WTC11 (cell line): ENCODE results near the gene MAP1B. TPM values are rescaled to one million over a fixed set of nuclear protein-coding genes. Genes with fewer than 3 reads are reported as not detected.

Experiments
- ATAC-seq: fragments of 200-7000 bp; cut with Tn5 transposase; 2 replicates; pipeline ENCODE4 v1.10.0; 2021; ENCODE audit warnings: mild to moderate bottlenecking, moderate library complexity
- CTCF ChIA-PET: fragments of 300-600 bp; sonication (Branson Sonifier 250); formaldehyde crosslinking; loops from one replicate; lab custom pipeline; 2021; ENCODE audit warnings: antibody characterized with exemption; lab: Charles Lee
- POLR2A ChIA-PET: fragments of 350-600 bp; sonication (Branson Sonifier 250); formaldehyde crosslinking; loops from one replicate; lab custom pipeline; 2021; ENCODE audit warnings: antibody characterized with exemption; lab: Charles Lee
- DNase-seq: peaks from one replicate; pipeline ENCODE4 v3.0.0; 2021; ENCODE audit warnings: low spot score
- H3K27ac Mint-ChIP-seq: 2 replicates; pipeline ENCODE4 v1.8.0; 2021; ENCODE audit warnings: mixed read lengths
- H3K27me3 Mint-ChIP-seq: 2 replicates; pipeline ENCODE4 v1.8.0; 2021; ENCODE audit warnings: low read depth, mild to moderate bottlenecking, moderate library complexity, mixed read lengths
- H3K36me3 Mint-ChIP-seq: 2 replicates; pipeline ENCODE4 v1.8.0; 2021; ENCODE audit warnings: mixed read lengths
- H3K4me1 Mint-ChIP-seq: 2 replicates; pipeline ENCODE4 v1.8.0; 2022; ENCODE audit warnings: mixed read lengths
- H3K4me3 Mint-ChIP-seq: 2 replicates; pipeline ENCODE4 v1.8.0; 2021; ENCODE audit warnings: mild to moderate bottlenecking, moderate library complexity, mixed read lengths
- H3K9me3 Mint-ChIP-seq: 2 replicates; pipeline ENCODE4 v1.8.0; 2021; ENCODE audit warnings: mixed read lengths
- AFF4 ChIP-seq: sonication (generic); formaldehyde crosslinking; IDR thresholded peaks from 2 replicates; pipeline ENCODE4 v1.8.1; 2023; ENCODE audit warnings: mild to moderate bottlenecking, missing genetic modification reagents, borderline replicate concordance
- CBFB ChIP-seq: sonication (generic); formaldehyde crosslinking; IDR thresholded peaks from 2 replicates; pipeline ENCODE4 v1.8.1; 2022; ENCODE audit warnings: mild to moderate bottlenecking, low read depth, missing genetic modification reagents
- CDX4 ChIP-seq: fragments of 250-450 bp; sonication (Bioruptor Pico); IDR thresholded peaks from 2 replicates; pipeline ENCODE4 v1.9.0; 2021; ENCODE audit warnings: moderate library complexity, mild to moderate bottlenecking, inconsistent platforms, borderline replicate concordance
- CREB1 ChIP-seq: sonication (generic); formaldehyde crosslinking; IDR thresholded peaks from 2 replicates; pipeline ENCODE4 v1.8.0; 2023; ENCODE audit warnings: mild to moderate bottlenecking, missing genetic modification reagents
- GABPB1 ChIP-seq: sonication (generic); formaldehyde crosslinking; IDR thresholded peaks from 2 replicates; pipeline ENCODE4 v1.8.1; 2023; ENCODE audit warnings: mild to moderate bottlenecking, missing genetic modification reagents
- GTF2I ChIP-seq: fragments of 250-450 bp; sonication (Bioruptor Pico); conservative IDR thresholded peaks from 2 replicates; pipeline ENCODE4 v1.4.0; 2021; ENCODE audit warnings: mild to moderate bottlenecking
- HMGXB4 ChIP-seq: sonication (generic); formaldehyde crosslinking; IDR thresholded peaks from 2 replicates; pipeline ENCODE4 v1.8.1; 2023; ENCODE audit warnings: mild to moderate bottlenecking, moderate library complexity, missing genetic modification reagents
- JAZF1 ChIP-seq: fragments of 250-450 bp; sonication (Bioruptor Pico); IDR thresholded peaks from 2 replicates; pipeline ENCODE4 v1.9.0; 2021; ENCODE audit warnings: moderate library complexity, mild to moderate bottlenecking, inconsistent platforms
- SMAD4 ChIP-seq: sonication (generic); formaldehyde crosslinking; IDR thresholded peaks from 2 replicates; pipeline ENCODE4 v1.8.0; 2022; ENCODE audit warnings: mild to moderate bottlenecking, missing genetic modification reagents
- TEAD4 ChIP-seq: sonication (generic); formaldehyde crosslinking; IDR thresholded peaks from 2 replicates; pipeline ENCODE4 v1.8.0; 2022; ENCODE audit warnings: mild to moderate bottlenecking, missing genetic modification reagents
- ZMAT4 ChIP-seq: fragments of 250-450 bp; sonication (Bioruptor Pico); IDR thresholded peaks from 2 replicates; pipeline ENCODE4 v1.9.0; 2021; ENCODE audit warnings: mild to moderate bottlenecking
- ZNF138 ChIP-seq: sonication (generic); formaldehyde crosslinking; conservative IDR thresholded peaks from 2 replicates; pipeline ENCODE4 v1.8.1; 2022; ENCODE audit warnings: mild to moderate bottlenecking, moderate library complexity, missing genetic modification reagents
- ZNF263 ChIP-seq: sonication (generic); formaldehyde crosslinking; IDR thresholded peaks from 2 replicates; pipeline ENCODE4 v1.8.1; 2022; ENCODE audit warnings: low read depth, mild to moderate bottlenecking, moderate library complexity, missing genetic modification reagents
- ZNF396 ChIP-seq: fragments of 250-450 bp; sonication (Bioruptor Pico); IDR thresholded peaks from 2 replicates; pipeline ENCODE4 v1.8.0; 2021; ENCODE audit warnings: mild to moderate bottlenecking, moderate library complexity, borderline replicate concordance
- ZNF532 ChIP-seq: fragments of 250-450 bp; sonication (Bioruptor Pico); IDR thresholded peaks from 2 replicates; pipeline ENCODE4 v1.9.0; 2021; ENCODE audit warnings: mild to moderate bottlenecking, borderline replicate concordance
- ZSCAN18 ChIP-seq: fragments of 250-450 bp; sonication (Bioruptor Pico); IDR thresholded peaks from 2 replicates; pipeline ENCODE4 v2.1.2; 2022; ENCODE audit warnings: mild to moderate bottlenecking, moderate library complexity
- total RNA-seq: library from RNA; stranded (reverse); gene quantifications from 3 replicates; pipeline ENCODE4 v1.2.3, GENCODE V29; 2021

Gene MAP1B
- total RNA-seq, 1 experiment from 2014 or later = 95.0 TPM

- TF ChIP-seq ZNF138 = no peak
- no peak for TF ChIP-seq AFF4 (CRISPR knock-in tag)
- no peak for TF ChIP-seq CDX4
These were observed 5.4 kb upstream of the MAP1B start (continued) for GRCh38 chr5:72101828-72102227.

- H3K36me3 Mint-ChIP-seq = no peaks in the 10 kb centered on the region
- peak overlapping the region; percentile 97 for H3K27ac Mint-ChIP-seq
- POLR2A ChIA-PET = interaction anchor here (0.6 to 1.7 kb wide), 6 partner anchors 28 to 352 kb away, joined by 3 to 7 read pairs (median 4); no protein-coding TSS in a partner anchor
- peak; percentile 17 for ATAC-seq
- H3K4me3 Mint-ChIP-seq = peak overlapping the region; percentile 89
- H3K4me1 Mint-ChIP-seq = peaks cover 33% of the 10 kb centered on the region
- TF ChIP-seq CBFB (CRISPR knock-in tag) (no peak), ZNF396 (CRISPR knock-in tag) (no peak), GTF2I (0 out of 2 replicates have a peak, but pooled peaks have one; percentile 27)
- no peaks in the 10 kb centered on the region for H3K27me3 Mint-ChIP-seq
- H3K9me3 Mint-ChIP-seq = peaks cover 8% of the 10 kb centered on the region
- CTCF ChIA-PET = no interaction called here
- DNase-seq = no peak
These were observed 501 bp upstream of the MAP1B start for GRCh38 chr5:72106817-72107130.

GRCh38 chr5:72107901-72108201 lies 576 bp downstream of the MAP1B start:
- peaks cover 41% of the 10 kb centered on the region for H3K4me1 Mint-ChIP-seq
- CTCF ChIA-PET = interaction anchor here (1.1 kb wide), 1 partner anchor 152 kb away, joined by 3 read pairs; no protein-coding TSS in a partner anchor
- ATAC-seq (peak; percentile 6), DNase-seq (peak; percentile 38)
- no peak for TF ChIP-seq ZMAT4
- 0 out of 2 replicates have a peak, but pooled peaks have one; percentile 2 for TF ChIP-seq HMGXB4 (CRISPR knock-in tag)
- TF ChIP-seq CREB1 (CRISPR knock-in tag) = no peak
- no peak for TF ChIP-seq GTF2I
- no peak for TF ChIP-seq SMAD4 (CRISPR knock-in tag)
- TF ChIP-seq GABPB1 (CRISPR knock-in tag) = 0 out of 2 replicates have a peak, but pooled peaks have one; percentile 42
- peaks cover 8% of the 10 kb centered on the region for H3K9me3 Mint-ChIP-seq
- POLR2A ChIA-PET = interaction anchor here (1.3 to 1.7 kb wide), 5 partner anchors 12 to 42 kb away, joined by 3 to 7 read pairs (median 4); no protein-coding TSS in a partner anchor
- no peaks in the 10 kb centered on the region for H3K27me3 Mint-ChIP-seq
- no peaks in the 10 kb centered on the region for H3K36me3 Mint-ChIP-seq
- H3K4me3 Mint-ChIP-seq = peak overlapping the region; percentile 89
- H3K27ac Mint-ChIP-seq = 0 out of 2 replicates have a peak overlapping the region, but pooled peaks have one; percentile 23

GRCh38 chr5:72108202-72109061 lies 1.2 kb downstream of the MAP1B start:
- Mint-ChIP-seq H3K27ac (peak overlapping the region; percentile 82), H3K36me3 (no peaks in the 10 kb centered on the region), H3K27me3 (no peaks in the 10 kb centered on the region), H3K4me3 (peak overlapping the region; percentile 93), H3K4me1 (peaks cover 42% of the 10 kb centered on the region), H3K9me3 (peaks cover 8% of the 10 kb centered on the region)
- DNase-seq (peak; percentile 85), ATAC-seq (peak; percentile 44)
- POLR2A ChIA-PET = interaction anchor here (0.7 to 1.7 kb wide), 6 partner anchors 12 to 42 kb away, joined by 3 to 7 read pairs (median 4); no protein-coding TSS in a partner anchor
- CTCF ChIA-PET = interaction anchor here (1.1 to 1.2 kb wide), 2 partner anchors 153 to 325 kb away, joined by 3 to 7 read pairs; no protein-coding TSS in a partner anchor
- 0 out of 2 replicates have a peak, but pooled peaks have one; percentile 13 for TF ChIP-seq TEAD4 (CRISPR knock-in tag)
- no peak for TF ChIP-seq ZSCAN18 (CRISPR knock-in tag)
- TF ChIP-seq ZNF532 (CRISPR knock-in tag) = no peak
- TF ChIP-seq JAZF1 (CRISPR knock-in tag) = no peak
- no peak for TF ChIP-seq ZNF263 (CRISPR knock-in tag)
